Measurements from ENCODE around the gene NAV3.

- TF ChIP-seq CTCF (IDR thresholded peaks at IDR 0.05; ENCODE audit: low read depth, low read length, missing input control) (no peak), SP1 (IDR thresholded peaks at IDR 0.05) (no peak)
These were observed 313.0 kb downstream of the NAV3 start for GRCh38 chr12:78143717-78144116.
